ENCODE measurements around the gene TP73.

Gene TP73

DNA sequence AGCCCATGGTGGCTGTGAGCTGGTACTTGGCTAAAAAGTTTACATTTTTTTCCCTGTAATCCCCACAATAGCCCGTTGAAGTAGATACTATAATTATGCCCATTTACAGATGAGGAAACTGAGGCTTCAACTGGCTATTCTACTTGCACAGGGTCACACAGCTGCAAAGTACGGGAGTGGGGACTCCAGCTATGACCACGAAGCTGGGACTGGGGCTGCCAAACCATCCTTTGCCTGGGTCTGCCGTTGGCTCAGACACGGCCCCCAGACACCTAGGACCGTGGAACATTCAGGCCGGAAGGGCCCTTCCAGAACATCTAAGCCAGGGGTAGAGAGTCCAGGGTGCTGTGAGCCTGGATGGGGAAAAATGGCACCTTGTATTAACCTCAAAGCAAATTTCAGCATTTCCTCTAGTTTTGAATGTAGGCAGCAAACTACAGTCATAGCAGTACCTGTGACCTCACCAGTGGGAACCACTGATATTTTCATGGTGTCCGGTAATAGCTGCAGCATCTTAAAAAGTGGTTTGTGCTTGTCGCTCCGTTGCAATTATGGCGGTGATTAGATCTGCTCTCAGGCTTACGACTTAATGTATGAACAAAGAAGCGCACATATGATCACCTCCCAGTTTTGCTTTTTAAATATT lies 4.3 kb downstream of the TP73 start:
- no peak for DNase-seq

- DNase-seq = no peak
Measured at GRCh38 chr1:3657096-3657475, 4.8 kb downstream of the TP73 start.

DNA sequence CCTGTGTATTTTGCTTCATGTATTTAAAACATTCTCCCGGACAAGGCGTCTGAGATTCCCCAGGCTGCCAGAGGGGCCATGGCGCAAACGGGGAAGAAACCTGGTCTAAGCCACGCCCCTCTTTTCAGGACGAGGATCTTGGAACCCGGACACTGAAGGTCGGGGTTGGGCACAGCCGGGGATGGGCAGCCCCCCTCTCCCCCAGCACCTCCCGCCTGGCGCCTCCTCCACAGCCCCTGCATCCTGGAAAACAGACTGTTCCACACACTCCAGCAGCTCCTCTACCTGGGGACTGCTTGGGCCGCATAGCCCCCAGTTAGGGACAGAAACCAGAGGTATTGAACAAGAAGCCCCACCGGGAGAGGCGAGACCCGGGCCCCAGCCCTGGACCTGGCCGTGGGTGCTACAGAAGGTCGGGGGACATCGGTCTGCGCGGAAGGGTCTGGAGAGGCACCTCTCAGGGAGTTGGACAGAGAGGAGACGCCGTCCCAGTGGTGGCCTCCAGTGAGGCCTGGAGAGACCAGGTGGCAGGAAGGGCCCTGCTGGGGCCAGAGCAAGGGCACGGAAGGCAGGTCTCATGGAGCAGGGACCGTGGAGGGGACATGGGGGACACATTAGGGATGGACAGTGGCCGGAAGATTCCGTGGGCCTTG lies 5.4 kb downstream of the TP73 start:
- no peak for DNase-seq

DNA sequence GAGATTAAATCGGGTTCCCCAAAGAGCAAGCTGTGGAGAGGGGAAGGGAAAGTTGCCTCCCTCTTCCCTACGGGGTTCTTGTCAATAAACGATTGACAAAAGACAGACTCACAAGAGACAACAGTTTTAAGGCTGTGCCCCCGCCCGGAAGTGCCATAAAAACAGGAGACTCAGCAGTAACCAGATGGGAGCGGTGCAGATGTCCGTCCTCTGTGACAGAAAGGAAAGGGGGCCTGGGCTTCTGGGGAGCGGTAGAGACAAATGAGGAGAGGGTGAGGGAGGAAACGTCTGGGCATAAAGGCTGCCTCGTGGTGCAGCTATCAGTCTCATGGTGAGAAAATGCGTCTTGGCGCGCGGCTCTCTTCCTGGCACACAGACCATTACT lies 5.9 kb downstream of the TP73 start:
- no peak for DNase-seq

DNA sequence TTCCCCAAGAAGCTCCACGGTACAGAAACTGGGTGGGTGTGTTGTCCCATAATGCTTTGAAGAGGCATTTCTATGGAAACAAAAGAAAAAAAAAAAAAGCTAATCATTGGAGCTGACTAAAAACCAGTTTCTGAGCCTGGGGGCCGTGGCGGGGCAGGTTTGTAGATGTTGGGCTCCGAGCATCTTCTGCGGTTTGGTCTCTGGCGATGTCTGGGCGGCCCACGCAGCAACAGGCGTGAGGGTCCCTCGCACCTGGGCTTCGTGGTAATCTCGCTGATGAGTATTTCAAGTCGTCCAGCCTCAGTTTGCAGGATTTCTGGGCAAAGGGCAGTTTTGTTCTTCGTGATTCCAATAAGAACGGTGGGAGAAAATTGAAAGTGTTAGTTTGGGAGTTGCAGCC lies 6.8 kb downstream of the TP73 start:
- no peak for DNase-seq

DNA sequence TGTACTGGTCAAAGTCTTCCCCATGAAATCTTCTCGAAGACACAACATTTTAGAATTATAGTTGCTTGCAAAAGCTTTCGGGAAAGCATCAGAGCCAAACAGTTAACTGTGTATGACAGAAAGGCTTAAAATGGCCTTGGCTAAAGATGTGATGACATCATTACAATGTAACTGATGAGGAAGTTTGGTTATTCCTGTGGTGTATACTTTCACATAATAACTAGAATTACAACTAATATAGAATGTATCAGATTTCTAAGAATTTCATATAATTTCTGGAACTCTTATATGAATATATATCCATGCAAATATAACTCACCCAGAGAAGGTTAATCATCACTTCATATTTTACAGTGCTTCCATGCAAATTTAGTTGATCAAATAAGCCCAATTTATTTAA lies 8.4 kb downstream of the TP73 start:
- DNase-seq = no peak

DNA sequence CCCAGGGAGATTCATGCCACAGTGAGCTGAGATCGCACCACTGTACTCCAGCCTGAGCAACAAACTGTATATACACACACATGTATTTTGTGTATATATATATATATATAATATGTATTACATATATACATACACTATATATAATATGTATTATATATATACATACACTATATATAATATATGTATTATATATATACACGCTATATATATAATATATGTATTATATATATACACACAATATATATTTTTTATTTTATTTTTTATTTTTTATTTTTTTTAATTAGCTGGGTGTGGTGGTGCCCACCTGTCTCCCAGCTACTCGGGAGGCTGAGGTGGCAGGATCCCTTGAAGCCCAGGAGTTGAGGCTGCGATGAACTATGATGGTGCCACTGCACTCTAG lies 9.3 kb downstream of the TP73 start:
- no peak for DNase-seq

DNA sequence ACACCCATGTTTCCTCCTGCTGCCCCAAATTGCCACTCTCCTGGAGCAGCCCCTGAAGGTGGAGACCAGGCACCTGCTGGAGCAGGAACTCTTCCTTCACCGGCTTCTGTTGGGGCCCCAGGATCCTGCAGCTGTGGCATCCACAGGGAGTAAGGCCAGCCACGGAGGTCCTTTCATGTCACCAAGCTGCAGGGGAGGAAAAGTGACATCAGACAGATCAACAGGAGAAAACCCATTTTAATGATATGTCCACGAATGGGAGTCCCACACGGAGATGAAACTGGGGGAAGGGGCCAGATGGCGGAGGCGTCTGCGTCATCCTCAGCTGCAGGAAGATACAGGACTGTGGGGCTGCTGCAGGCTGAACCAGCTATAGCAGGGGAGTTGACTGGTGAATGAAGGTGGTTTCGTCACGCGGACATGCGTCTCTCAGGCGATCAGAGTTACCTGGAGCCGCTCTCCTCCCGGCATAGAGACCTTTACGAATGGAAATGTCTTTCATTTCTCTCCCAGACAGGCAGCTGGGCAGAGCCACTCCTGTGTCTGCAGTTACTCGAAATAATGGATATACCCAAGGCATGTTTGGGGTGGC lies 9.9 kb downstream of the TP73 start:
- DNase-seq = no peak

DNA sequence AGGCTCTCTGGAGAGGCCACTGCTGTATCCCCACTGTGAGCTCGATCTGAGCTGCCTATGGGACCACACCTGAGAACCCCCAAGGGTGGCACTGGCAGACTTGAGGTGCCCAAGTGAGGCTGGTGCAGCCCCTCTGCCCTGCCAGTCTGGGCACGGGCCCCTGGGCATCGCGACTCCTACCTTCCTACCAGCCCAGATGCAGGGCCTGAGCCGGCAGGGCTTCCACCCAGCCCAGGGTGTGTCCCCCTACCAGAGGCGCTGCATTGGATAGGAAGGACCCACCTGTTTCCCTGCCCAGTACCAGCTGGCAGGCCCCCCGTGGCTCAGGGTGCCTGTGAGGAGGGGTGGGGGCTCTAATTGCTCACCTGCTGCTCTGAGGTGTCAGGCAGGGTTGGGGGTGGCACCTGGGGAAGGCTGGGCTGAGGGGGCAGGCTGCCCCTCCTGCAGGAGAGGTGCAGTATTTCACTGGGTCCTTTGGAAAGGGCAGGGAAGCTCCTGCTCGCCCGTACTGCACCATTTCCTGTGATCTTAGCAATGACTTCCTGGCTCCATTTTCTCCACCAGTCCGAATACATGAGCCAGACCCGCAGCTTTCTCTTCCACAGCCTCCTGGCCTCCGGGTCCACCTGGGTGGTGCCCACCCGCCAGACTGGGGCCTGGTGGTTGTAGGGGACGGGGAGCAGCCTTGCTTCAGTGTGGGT lies 11.8 kb downstream of the TP73 start:
- no peak for DNase-seq

DNA sequence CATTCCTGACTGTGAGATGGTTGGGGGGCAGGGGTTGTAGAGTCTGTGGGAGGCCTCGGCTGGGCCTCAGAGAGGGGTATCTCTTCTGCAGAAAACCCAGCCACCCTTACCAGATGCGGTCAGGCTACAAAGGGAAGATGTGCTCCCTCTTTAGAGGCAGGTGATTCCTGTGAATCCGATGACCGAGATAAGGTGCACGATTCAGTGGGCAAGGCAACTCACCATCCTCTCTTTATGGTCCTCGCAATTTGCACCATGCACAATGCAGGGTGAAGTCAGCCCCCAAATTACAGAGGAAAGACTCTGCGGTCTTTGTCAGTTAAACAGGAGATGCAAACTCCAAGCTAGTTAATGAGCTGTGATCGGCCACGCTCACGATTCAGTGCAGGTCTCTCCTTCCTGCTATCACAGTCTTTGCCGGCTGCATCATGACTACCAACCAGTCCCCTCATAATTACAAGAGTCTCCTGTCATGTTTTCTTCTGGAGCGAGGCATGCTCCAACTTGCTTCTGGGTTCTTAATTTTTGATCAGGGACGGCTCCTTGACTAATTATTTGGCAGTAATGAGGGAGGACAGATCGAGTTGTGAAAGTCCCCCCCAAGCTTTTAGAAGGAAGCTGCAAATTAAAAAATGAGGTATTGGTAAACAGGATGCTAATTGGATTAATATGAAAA lies 12.5 kb downstream of the TP73 start:
- no peak for DNase-seq

- no peak for DNase-seq
Measured at GRCh38 chr1:3668148-3668547, 15.8 kb downstream of the TP73 start.

- no peak for DNase-seq
Measured at GRCh38 chr1:3668585-3669300, 16.4 kb downstream of the TP73 start.

- DNase-seq = no peak
Measured at GRCh38 chr1:3669421-3669821, 17.1 kb downstream of the TP73 start.

DNA sequence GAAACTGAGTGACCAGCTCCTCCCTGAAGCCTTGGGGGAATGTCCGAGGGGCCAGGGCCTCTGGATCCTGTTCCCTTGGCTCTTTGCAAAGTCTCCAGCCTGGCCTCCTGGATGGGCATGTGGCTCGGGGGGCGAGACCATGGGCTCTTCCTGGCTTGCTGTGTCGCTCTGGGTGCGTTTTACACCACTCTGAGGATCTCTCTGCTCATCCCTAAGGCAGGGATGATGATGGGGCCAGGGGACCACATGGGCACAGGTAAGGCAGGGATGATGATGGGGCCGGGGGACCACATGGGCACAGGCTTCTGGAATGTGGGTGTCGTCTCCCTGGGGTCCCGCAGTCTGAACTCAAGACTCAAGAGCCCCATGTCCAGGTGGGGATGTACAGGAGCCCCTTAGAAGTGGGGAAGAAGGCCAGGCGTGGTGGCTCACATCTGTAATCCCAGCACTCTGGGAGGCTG lies 17.7 kb downstream of the TP73 start:
- DNase-seq = no peak

- no peak for DNase-seq
Measured at GRCh38 chr1:3670823-3671265, 18.5 kb downstream of the TP73 start.

DNA sequence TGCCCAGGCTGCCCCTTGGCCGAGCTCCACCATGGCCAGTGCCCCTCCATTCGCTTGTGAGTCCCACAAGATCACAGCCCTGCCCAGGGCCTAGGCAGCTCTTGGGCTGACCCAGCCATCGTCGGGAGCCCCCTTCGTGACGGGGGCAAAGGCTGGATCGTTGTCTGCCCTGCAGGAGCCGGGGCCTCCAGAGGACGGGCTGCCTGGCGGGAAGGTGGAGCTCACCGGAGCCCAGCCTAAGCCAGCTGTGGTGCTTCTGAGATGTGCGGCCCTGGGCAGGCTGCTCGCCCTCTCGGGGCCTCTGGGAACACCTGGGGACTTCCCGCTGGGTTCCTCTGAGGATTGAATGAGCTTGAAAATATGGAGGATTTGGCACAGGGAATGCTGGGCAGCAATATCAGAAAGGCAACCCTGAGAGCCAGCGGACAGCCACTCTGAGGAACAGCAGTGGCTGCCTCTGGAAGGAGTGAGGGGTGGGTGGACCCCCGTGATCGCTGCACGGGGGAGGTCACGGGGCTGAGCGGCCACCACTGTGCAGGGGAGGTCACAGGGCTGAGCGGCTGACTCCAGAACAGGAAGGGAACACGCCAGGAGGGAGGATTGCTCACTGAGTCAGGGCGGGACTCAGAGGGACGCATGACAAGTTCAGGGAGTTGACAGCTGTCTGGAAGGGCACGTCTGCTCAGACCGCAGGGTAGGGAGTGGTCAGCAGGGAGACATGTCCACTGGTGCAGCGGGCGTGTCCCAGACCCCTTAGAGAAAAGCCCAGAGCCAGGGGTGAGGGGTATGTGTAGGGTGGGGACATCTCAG lies 19.3 kb downstream of the TP73 start:
- DNase-seq = no peak

- no peak for DNase-seq
Measured at GRCh38 chr1:3672231-3672970, 20.1 kb downstream of the TP73 start.

DNA sequence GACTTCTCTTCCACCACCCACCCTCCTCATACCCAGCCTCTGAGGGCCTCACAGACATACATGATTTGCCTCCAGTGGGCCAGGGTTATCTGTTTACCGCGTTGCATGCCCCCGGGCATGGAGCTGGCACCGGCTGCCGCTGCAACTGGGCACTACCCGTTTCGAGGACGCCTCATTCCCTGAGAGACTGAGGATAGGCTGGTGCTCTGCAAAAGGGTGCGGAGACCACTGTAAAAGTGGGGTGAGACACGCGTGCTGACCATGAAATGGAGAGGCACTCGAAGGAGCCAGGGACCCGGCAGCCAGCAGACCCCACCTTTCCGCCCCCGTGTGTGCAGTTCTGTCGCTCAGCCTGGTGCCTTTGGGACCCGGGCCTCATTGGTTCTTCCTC lies 20.6 kb downstream of the TP73 start:
- no peak for DNase-seq

DNA sequence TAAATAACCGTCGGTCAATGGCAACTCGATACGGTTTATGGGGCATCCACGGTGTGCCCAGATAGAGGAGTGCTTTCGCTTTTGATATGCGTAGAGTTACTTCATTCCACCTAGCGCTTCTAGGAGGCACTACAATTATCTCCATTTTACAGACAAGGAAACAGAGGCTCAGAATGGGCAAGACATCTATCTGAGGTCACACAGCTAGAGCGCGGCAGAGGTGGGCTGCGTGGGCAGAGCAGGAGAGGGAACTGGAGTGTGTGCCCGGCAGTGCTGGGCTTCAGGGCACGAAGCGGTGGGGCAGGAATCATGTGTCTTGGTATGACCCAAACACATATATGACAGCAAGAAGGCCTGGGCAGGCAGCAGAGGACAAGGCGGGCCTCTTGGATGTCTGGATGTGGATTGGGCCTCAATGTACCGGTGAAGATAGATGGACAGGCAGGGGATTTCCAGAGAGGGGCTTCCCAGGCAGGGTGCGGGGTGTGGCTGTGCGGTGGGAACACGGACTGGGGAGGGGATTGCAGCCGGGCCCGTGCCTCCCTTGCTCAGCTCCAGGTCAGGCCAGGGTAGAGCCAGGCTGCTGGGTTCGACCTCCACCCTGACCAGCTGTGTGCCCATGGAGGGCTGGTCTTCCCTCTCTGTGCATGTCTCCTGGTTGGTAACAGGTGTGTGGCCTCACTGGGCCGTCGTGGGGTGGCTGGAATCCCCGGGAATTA lies 21.2 kb downstream of the TP73 start:
- no peak for DNase-seq

All from NCI-H2227 treated with DMSO at 0.1 percent for 48 hours (cell line).